Fibroblast of peridontal ligament (primary cell): ENCODE results near the gene FGF19.

ENCODE experiments used
- DNase-seq: peaks from one replicate; pipeline ENCODE4 v3.0.0-alpha.2; 2010; ENCODE audit errors: extremely low read depth

Gene FGF19

GRCh38 chr11:69671734-69672465 lies 31.9 kb downstream of the FGF19 start:
- DNase-seq: no peak

GRCh38 chr11:69670158-69670845 lies 33.5 kb downstream of the FGF19 start:
- peak; percentile 89 for DNase-seq

- no peak for DNase-seq
Measured at GRCh38 chr11:69669486-69669885, 34.3 kb downstream of the FGF19 start.

- no peak for DNase-seq
Measured at GRCh38 chr11:69667619-69668604, 35.9 kb downstream of the FGF19 start.

GRCh38 chr11:69666752-69667536 lies 36.9 kb downstream of the FGF19 start:
- no peak for DNase-seq

- no peak for DNase-seq
Measured at GRCh38 chr11:69666261-69666660, 37.6 kb downstream of the FGF19 start.

- DNase-seq: no peak
Measured at GRCh38 chr11:69665669-69666068, 38.2 kb downstream of the FGF19 start.

- DNase-seq: no peak
Measured at GRCh38 chr11:69664901-69665300, 38.9 kb downstream of the FGF19 start.

- DNase-seq: no peak
Measured at GRCh38 chr11:69664103-69664775, 39.6 kb downstream of the FGF19 start.

GRCh38 chr11:69663326-69663725 lies 40.5 kb downstream of the FGF19 start:
- no peak for DNase-seq

GRCh38 chr11:69662806-69663205 lies 41.0 kb downstream of the FGF19 start:
- DNase-seq: no peak

GRCh38 chr11:69662021-69662698 lies 41.7 kb downstream of the FGF19 start:
- DNase-seq: no peak

GRCh38 chr11:69661413-69661715 lies 42.5 kb downstream of the FGF19 start:
- DNase-seq: no peak

GRCh38 chr11:69660001-69660500 lies 43.8 kb downstream of the FGF19 start:
- DNase-seq: no peak

GRCh38 chr11:69659591-69659990 lies 44.2 kb downstream of the FGF19 start:
- DNase-seq: no peak

GRCh38 chr11:69658626-69659450 lies 45.0 kb downstream of the FGF19 start:
- DNase-seq: no peak

GRCh38 chr11:69657911-69658625 lies 45.8 kb downstream of the FGF19 start:
- no peak for DNase-seq

GRCh38 chr11:69657456-69657910 lies 46.3 kb downstream of the FGF19 start:
- DNase-seq: no peak
